NT2/D1 (cell line): ENCODE data around the gene SQSTM1.

ENCODE experiments used
- SUZ12 ChIP-seq: IDR thresholded peaks from 2 replicates; pipeline ENCODE4 v1.6.1; 2011; ENCODE audit not compliant: insufficient read length, insufficient read depth; ENCODE audit errors: extremely low read depth
- YY1 ChIP-seq: IDR thresholded peaks from 2 replicates; pipeline ENCODE4 v1.6.1; 2011; ENCODE audit not compliant: insufficient read length, insufficient read depth
- ZNF274 ChIP-seq: IDR thresholded peaks from 2 replicates; pipeline ENCODE4 v1.6.1; 2011; ENCODE audit warnings: mild to moderate bottlenecking, low read depth, low read length

DNA sequence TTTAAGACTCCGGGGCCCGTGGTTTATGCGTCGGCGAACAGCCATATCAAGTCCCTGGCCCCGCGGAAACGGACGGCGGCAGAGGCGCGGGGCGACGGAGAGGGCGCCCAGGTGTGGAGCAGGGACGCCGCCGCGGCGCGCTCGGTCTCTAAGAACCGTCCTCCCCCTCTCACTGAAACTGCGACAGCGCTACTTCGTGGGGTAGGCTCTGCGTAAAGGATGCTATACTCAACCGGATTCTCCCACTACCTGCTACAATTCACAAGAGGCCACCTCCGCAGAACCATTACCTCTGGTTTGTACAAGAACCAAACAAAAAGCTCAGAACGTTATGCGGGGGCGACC is 37.5 kb downstream of the SQSTM1 start:
- no peak for TF ChIP-seq YY1
- no peak for TF ChIP-seq ZNF274
- TF ChIP-seq SUZ12 = no peak
